ENCODE data around the gene ASPHD2.

ASPHD2 gene

DNA sequence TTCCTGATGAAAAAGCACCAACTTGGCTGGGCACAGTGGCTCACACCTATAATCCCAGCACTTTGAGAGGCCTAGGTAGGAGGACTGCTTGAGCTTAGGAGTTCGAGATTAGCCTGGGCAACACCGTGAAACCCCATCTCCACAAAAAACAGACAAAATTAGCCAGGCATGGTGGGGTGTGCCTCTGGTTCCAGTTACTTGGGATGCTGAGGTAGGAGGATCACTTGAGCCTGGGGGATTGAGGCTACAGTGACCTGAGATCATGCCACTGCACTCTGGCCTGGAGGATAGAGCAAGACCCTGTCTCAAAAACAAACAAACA, 51.5 kb downstream of the ASPHD2 start:
- TF ChIP-seq, protein P1, sequence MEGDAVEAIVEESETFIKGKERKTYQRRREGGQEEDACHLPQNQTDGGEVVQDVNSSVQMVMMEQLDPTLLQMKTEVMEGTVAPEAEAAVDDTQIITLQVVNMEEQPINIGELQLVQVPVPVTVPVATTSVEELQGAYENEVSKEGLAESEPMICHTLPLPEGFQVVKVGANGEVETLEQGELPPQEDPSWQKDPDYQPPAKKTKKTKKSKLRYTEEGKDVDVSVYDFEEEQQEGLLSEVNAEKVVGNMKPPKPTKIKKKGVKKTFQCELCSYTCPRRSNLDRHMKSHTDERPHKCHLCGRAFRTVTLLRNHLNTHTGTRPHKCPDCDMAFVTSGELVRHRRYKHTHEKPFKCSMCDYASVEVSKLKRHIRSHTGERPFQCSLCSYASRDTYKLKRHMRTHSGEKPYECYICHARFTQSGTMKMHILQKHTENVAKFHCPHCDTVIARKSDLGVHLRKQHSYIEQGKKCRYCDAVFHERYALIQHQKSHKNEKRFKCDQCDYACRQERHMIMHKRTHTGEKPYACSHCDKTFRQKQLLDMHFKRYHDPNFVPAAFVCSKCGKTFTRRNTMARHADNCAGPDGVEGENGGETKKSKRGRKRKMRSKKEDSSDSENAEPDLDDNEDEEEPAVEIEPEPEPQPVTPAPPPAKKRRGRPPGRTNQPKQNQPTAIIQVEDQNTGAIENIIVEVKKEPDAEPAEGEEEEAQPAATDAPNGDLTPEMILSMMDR (conservative IDR thresholded peaks at IDR 0.05; ENCODE audit: control insufficient read depth, insufficient read depth, low read depth, low read length) = no peak
- no peak overlapping the region for H3K4me3 ChIP-seq (ENCODE audit: control insufficient read depth, low read depth, low read length)
- DNase-seq (ENCODE audit: low read depth) = no peak

- no peak for DNase-seq (ENCODE audit: low read depth)
- H3K4me3 ChIP-seq (ENCODE audit: control insufficient read depth, low read depth, low read length) = no peak overlapping the region
- TF ChIP-seq, protein P1 (conservative IDR thresholded peaks at IDR 0.05; ENCODE audit: control insufficient read depth, insufficient read depth, low read depth, low read length) = no peak
These were observed 52.1 kb downstream of the ASPHD2 start for GRCh38 chr22:26481112-26481693.

- H3K4me3 ChIP-seq (ENCODE audit: control insufficient read depth, low read depth, low read length) = no peak overlapping the region
- no peak for DNase-seq (ENCODE audit: low read depth)
- TF ChIP-seq, protein P1 (conservative IDR thresholded peaks at IDR 0.05; ENCODE audit: control insufficient read depth, insufficient read depth, low read depth, low read length) = no peak
These were observed 52.6 kb downstream of the ASPHD2 start for GRCh38 chr22:26481694-26482093.

- no peak overlapping the region for H3K4me3 ChIP-seq (ENCODE audit: control insufficient read depth, low read depth, low read length)
- TF ChIP-seq, protein P1 (conservative IDR thresholded peaks at IDR 0.05; ENCODE audit: control insufficient read depth, insufficient read depth, low read depth, low read length) = no peak
- DNase-seq (ENCODE audit: low read depth) = no peak
These were observed 53.1 kb downstream of the ASPHD2 start for GRCh38 chr22:26482161-26482560.

DNA sequence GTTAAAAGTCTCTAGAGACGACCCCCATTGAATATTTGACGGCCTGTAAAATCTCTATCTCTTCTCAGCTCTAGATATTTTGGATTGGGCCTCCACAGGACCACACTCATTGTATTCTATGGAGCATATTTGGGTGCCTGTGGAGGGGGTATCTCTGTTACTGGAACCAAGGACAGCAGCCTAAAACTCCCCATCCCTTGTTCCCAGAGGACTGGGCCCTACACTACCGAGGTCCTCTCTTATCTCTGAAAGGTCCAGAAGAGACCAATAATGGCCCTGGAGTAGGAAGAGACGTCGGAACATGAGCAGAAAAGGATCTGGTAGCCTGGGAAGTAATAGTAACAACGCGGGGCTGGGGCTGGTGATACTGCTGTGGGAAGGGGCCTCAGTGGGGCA, 54.0 kb downstream of the ASPHD2 start:
- DNase-seq (ENCODE audit: low read depth) = no peak
- TF ChIP-seq, protein P1 (conservative IDR thresholded peaks at IDR 0.05; ENCODE audit: control insufficient read depth, insufficient read depth, low read depth, low read length) = no peak
- peak overlapping the region; percentile 89 for H3K4me3 ChIP-seq (ENCODE audit: control insufficient read depth, low read depth, low read length)

DNA sequence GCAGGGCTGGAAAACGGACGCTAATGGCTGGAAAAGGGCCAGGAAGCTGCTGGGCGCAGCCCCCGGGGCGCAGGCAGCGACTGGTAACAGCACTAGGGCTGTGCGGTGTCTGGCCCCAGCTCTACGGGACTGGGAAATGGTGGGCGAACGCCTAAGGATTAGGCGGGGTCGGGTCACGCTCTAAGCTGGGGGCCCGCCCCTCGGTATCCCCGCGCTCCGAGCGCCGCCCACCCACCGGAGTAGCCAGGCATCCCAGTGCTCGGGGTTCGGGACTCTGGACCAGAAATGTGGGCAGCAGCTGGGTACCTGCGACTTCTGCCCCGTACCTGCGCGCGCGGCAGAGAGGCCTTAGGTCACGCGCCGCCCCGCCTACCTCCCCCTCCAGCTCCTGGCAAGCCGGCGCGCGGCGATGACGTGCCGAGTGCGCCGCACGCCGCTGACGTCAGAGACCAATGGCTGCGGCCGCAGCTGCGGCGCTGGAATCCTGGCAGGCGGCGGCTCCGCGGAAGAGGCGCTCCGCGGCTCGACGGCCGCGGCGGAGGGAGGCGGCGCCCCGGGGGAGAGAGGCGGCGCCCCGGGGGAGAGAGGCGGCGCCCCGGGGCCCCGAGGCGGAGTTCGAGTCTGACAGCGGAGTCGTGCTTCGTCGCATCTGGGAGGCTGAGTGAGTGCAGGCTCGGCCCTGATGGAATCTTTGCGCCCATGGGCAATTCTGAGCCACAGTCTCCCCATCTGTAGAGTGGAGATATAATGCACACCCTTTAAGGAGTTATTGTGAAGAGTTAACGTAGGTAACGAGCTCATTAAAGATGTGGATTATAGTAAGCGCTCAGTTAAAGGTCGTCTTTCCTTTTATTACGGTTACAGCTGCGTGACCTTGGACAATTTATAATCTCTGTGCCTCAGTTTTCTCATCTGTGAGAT, 54.6 kb downstream of the ASPHD2 start, which contains the start of the genes HPS4 and SRRD:
TSS of gene HPS4 (minus strand) at position 345 of the 921 bp plus-strand sequence. CDS start 2,021 bp downstream, outside the sequence.
TSS of gene SRRD (plus strand) at position 439 of the 921 bp plus-strand sequence. CDS start at position 453, 14 bp downstream.
- TF ChIP-seq, protein P1 (conservative IDR thresholded peaks at IDR 0.05; ENCODE audit: control insufficient read depth, insufficient read depth, low read depth, low read length) = no peak
- H3K4me3 ChIP-seq (ENCODE audit: control insufficient read depth, low read depth, low read length) = peak within 1 kb of the TSS; percentile 92
- DNase-seq (ENCODE audit: low read depth) = peak; percentile 83
